ENCODE measurements around the gene AGK.
"Not testable (repeated sequence)": the region's sequence is repeated elsewhere in the genome, so short reads cannot be mapped to it uniquely, and the experiment has no call there.

- not testable (repeated sequence) for TF ChIP-seq POLR2A, CTCF (IDR thresholded peaks at IDR 0.05)
Measured at GRCh38 chr7:141582063-141582462, 30.9 kb downstream of the AGK start.

Data from breast epithelium (tissue), 3 donors.